B cell (primary cell): ENCODE measurements around the gene GRN. TPM values are rescaled to one million over a fixed set of nuclear protein-coding genes. Genes with fewer than 3 reads are reported as not detected.

Source experiments
- ATAC-seq: fragments of 200-7000 bp; cut with Tn5 transposase; one replicate; pipeline ENCODE4 v1.10.0; 2021; ENCODE audit warnings: low read depth, mild to moderate bottlenecking, moderate number of reproducible peaks, moderate library complexity
- CTCF ChIA-PET: fragments of 350-600 bp; sonication (Branson Sonifier 250); formaldehyde crosslinking; loops from one replicate; lab custom pipeline; 2021; ENCODE audit warnings: antibody characterized with exemption, inconsistent platforms; lab: Charles Lee
- POLR2A ChIA-PET: fragments of 350-600 bp; sonication (Branson Sonifier 250); formaldehyde crosslinking; loops from one replicate; lab custom pipeline; 2021; ENCODE audit warnings: antibody characterized with exemption; lab: Charles Lee
- DNase-seq: peaks from one replicate; pipeline ENCODE4 v3.0.0; 2013
- H2AFZ ChIP-seq: 2 replicates; pipeline ENCODE4 v1.6.1; 2012; ENCODE audit warnings: mild to moderate bottlenecking, low read depth, low read length; ENCODE audit not compliant: insufficient read depth, poor library complexity, severe bottlenecking
- H3K27ac ChIP-seq, 2 donors: 1 replicate in 1 of 2; 2 replicates in 1 of 2; pipeline ENCODE4 v1.5.1; 2012 to 2013; ENCODE audit warnings: low read length in 2 of 2, mild to moderate bottlenecking in 2 of 2, moderate library complexity in 1 of 2
- H3K27me3 ChIP-seq, 4 experiments: fragments of 200-600 bp in 1 of 4; sonication (generic) in 1 of 4; replicated peaks in 1 of 4; 1 replicate in 2 of 4; 2 replicates in 2 of 4; pipeline versions ENCODE4 v1.6.1 to v1.7.0; 2013 to 2016; ENCODE audit warnings: low read length in 3 of 4, mild to moderate bottlenecking in 2 of 4, mixed read lengths in 1 of 4, moderate library complexity in 1 of 4; ENCODE audit not compliant: insufficient read depth in 4 of 4, control insufficient read depth in 3 of 4; ENCODE audit errors: control extremely low read depth in 1 of 4
- H3K36me3 ChIP-seq, 2 experiments: replicated peaks in 1 of 2; 1 replicate in 1 of 2; 2 replicates in 1 of 2; pipeline versions ENCODE4 v1.6.1 to v1.7.1; 2013; ENCODE audit warnings: low read length in 1 of 2; ENCODE audit not compliant: insufficient read depth in 2 of 2, control insufficient read depth in 1 of 2; ENCODE audit errors: control extremely low read depth in 1 of 2, extremely low read depth in 1 of 2
- H3K4me1 ChIP-seq, 2 donors: fragments of 200-600 bp in 1 of 2; sonication (generic) in 1 of 2; 1 replicate in 1 of 2; 2 replicates in 1 of 2; pipeline versions ENCODE4 v1.5.1 to v1.6.1; 2013 to 2017; ENCODE audit warnings: low read length in 2 of 2; ENCODE audit not compliant: control insufficient read depth in 2 of 2, insufficient read depth in 2 of 2
- H3K4me2 ChIP-seq: replicated peaks from 2 replicates; pipeline ENCODE3; 2012; ENCODE audit warnings: mild to moderate bottlenecking, low read depth, low read length; ENCODE audit not compliant: poor library complexity, severe bottlenecking
- H3K4me3 ChIP-seq, 5 experiments: fragments of 200-600 bp in 1 of 5; sonication (generic) in 1 of 5; 1 replicate in 3 of 5; 2 replicates in 2 of 5; pipeline versions ENCODE4 v1.5.1 to v1.7.0; 2011 to 2016; ENCODE audit warnings: low read length in 4 of 5, mild to moderate bottlenecking in 4 of 5, low read depth in 2 of 5, control low read depth in 1 of 5, moderate library complexity in 1 of 5; ENCODE audit not compliant: insufficient read depth in 1 of 5; ENCODE audit errors: control extremely low read depth in 1 of 5, extremely low read depth in 1 of 5
- H3K79me2 ChIP-seq: fragments of 200-600 bp; sonication (generic); one replicate; pipeline ENCODE4 v1.6.0; 2016; ENCODE audit warnings: low read length; ENCODE audit not compliant: control insufficient read depth, insufficient read depth
- H3K9ac ChIP-seq: fragments of 200-600 bp; sonication (generic); 2 replicates; pipeline ENCODE4 v1.6.1; 2017; ENCODE audit warnings: mild to moderate bottlenecking, low read length, moderate library complexity
- H3K9me3 ChIP-seq, 3 donors: one replicate each; pipeline versions ENCODE4 v1.6.1 to v1.7.1; 2013; ENCODE audit warnings: low read length in 2 of 3; ENCODE audit not compliant: control insufficient read depth in 2 of 3, insufficient read depth in 1 of 3; ENCODE audit errors: control extremely low read depth in 1 of 3
- H4K20me1 ChIP-seq: 2 replicates; pipeline ENCODE4 v1.6.0; 2012; ENCODE audit warnings: mild to moderate bottlenecking, low read length; ENCODE audit not compliant: insufficient read depth, control insufficient read depth, poor library complexity, severe bottlenecking
- H3K27ac Mint-ChIP-seq: one replicate; pipeline ENCODE4 v1.8.0; 2021; ENCODE audit warnings: mixed read lengths
- H3K27me3 Mint-ChIP-seq: one replicate; pipeline ENCODE4 v1.8.0; 2021; ENCODE audit warnings: mixed read lengths
- H3K4me1 Mint-ChIP-seq: one replicate; pipeline ENCODE4 v1.8.0; 2021; ENCODE audit warnings: mixed read lengths
- H3K4me3 Mint-ChIP-seq: one replicate; pipeline ENCODE4 v1.8.0; 2021; ENCODE audit warnings: mixed read lengths
- H3K9me3 Mint-ChIP-seq: one replicate; pipeline ENCODE4 v1.8.0; 2022; ENCODE audit warnings: mixed read lengths; ENCODE audit not compliant: insufficient read depth
- CTCF ChIP-seq: fragments of 200-600 bp; IDR thresholded peaks from one replicate; pipeline ENCODE4 v1.8.0; 2022; ENCODE audit warnings: antibody characterized with exemption, mild to moderate bottlenecking
- EZH2 ChIP-seq: IDR thresholded peaks from 2 replicates; pipeline ENCODE4 v1.6.1; 2012; ENCODE audit warnings: borderline replicate concordance, low read depth, mild to moderate bottlenecking, moderate library complexity, low read length; ENCODE audit not compliant: insufficient read depth, poor library complexity, severe bottlenecking
- WGBS: methylation state at CpG from one replicate; pipeline ENCODE4 v1.1.5; 2013; ENCODE audit warnings: missing lambda C conversion rate; ENCODE audit not compliant: insufficient coverage; 5-methylcytosine and 5-hydroxymethylcytosine counted together
- intact Hi-C: fragments of 100-400 bp; cut with micrococcal nuclease; formaldehyde crosslinking; loops from one replicate; pipeline ENCODE4 v1.10.0; 2022
- polyA plus RNA-seq: library from polyadenylated mRNA; depleted of rRNA; stranded (reverse); fragments of >200 nt; gene quantifications from 2 replicates; pipeline ENCODE4 v1.2.3, GENCODE V29; 2012
- total RNA-seq, 2 donors: library from RNA; stranded (reverse); fragments of 120-200 nt in 1 of 2; gene quantifications; 1 replicate in 1 of 2; 2 replicates in 1 of 2; pipeline versions ENCODE4 v1.2.3 to v1.2.4, GENCODE V29; 2013 to 2022

The GRN gene
- total and polyA plus RNA-seq, 2 donors (not counting 1 experiment from before 2014, with no cell fraction given) = 187 to 226 TPM

- ChIA-PET POLR2A (interaction anchor here (0.5 to 0.6 kb wide), 3 partner anchors 87 to 1966 kb away, joined by 4 read pairs; no protein-coding TSS in a partner anchor), CTCF (no interaction called here)
- H3K27me3 ChIP-seq = peaks cover 0 to 50% (median 16%) of the 10 kb centered on the region in 4 experiments
- H3K4me3 Mint-ChIP-seq = peak within 1 kb of the TSS; percentile 44
- TF ChIP-seq EZH2 (no peak), CTCF (no peak)
- peaks cover 46% of the 10 kb centered on the region for H3K27me3 Mint-ChIP-seq
- peaks cover 19% of the 10 kb centered on the region for H3K4me1 Mint-ChIP-seq
- no peaks in the 10 kb centered on the region for H4K20me1 ChIP-seq
- peak within 1 kb of the TSS; percentile 26 for H3K9ac ChIP-seq
- H3K27ac ChIP-seq = no peak within 1 kb of the TSS
- peak within 1 kb of the TSS; percentile 78 for H3K4me2 ChIP-seq
- no peak within 1 kb of the TSS for H2AFZ ChIP-seq
- intact Hi-C loops = loop anchor here (1.0 kb wide), 1 partner anchor 16 kb away; the partner anchor contains the start of gene SLC25A39
- H3K4me3 ChIP-seq = peak within 1 kb of the TSS in 3 of 5 experiments; percentile 20 to 38 (median 38)
- peak; percentile 88 for DNase-seq
- peaks cover 18 to 20% of the 10 kb centered on the region in 2 donors for H3K4me1 ChIP-seq
- no peaks in the 10 kb centered on the region for H3K36me3 ChIP-seq
- no peaks in the 10 kb centered on the region for H3K9me3 Mint-ChIP-seq
- ATAC-seq = peak; percentile 92
- no peak within 1 kb of the TSS for H3K27ac Mint-ChIP-seq
- 3% methylated on average over 30 of the region's 39 CpGs for WGBS
- H3K9me3 ChIP-seq = peaks cover 0 to 15% (median 0%) of the 10 kb centered on the region in 3 donors
- no peaks in the 10 kb centered on the region for H3K79me2 ChIP-seq
Measured at GRCh38 chr17:44308320-44308818, 36.7 kb upstream of the GRN start, which contains the start of gene RUNDC3A. Gene RUNDC3A (plus strand): TSS chr17:44308601. CDS start chr17:44308833, 232 bp downstream.

GRCh38 chr17:44308865-44309264 is 36.2 kb upstream of the GRN start:
- Mint-ChIP-seq H3K9me3 (no peaks in the 10 kb centered on the region), H3K4me1 (peaks cover 19% of the 10 kb centered on the region), H3K27me3 (peaks cover 46% of the 10 kb centered on the region), H3K4me3 (peak overlapping the region; percentile 44), H3K27ac (no peak overlapping the region)
- Histone ChIP-seq H3K27ac (no peak overlapping the region), H3K4me1 (peaks cover 18 to 20% of the 10 kb centered on the region in 2 donors), H3K27me3 (peaks cover 0 to 51% (median 16%) of the 10 kb centered on the region in 4 experiments), H2AFZ (no peak overlapping the region), H3K4me3 (peak overlapping the region in 3 of 5 experiments; percentile 17 to 38 (median 20)), H3K4me2 (peak overlapping the region; percentile 78), H3K9me3 (peaks cover 0 to 15% (median 0%) of the 10 kb centered on the region in 3 donors), H3K9ac (peak overlapping the region; percentile 26), H3K79me2 (no peaks in the 10 kb centered on the region), H4K20me1 (no peaks in the 10 kb centered on the region), H3K36me3 (no peaks in the 10 kb centered on the region)
- DNase-seq = peak; percentile 28
- TF ChIP-seq EZH2 (no peak), CTCF (no peak)
- no peak for ATAC-seq
- intact Hi-C loops = loop anchor here (1.0 kb wide), 1 partner anchor 15 kb away; the partner anchor contains the start of gene SLC25A39
- WGBS = 2% methylated on average over 11 of the region's 15 CpGs
- ChIA-PET POLR2A (interaction anchor here (0.5 to 0.6 kb wide), 3 partner anchors 21 to 1966 kb away, joined by 4 to 5 read pairs (median 4); no protein-coding TSS in a partner anchor), CTCF (no interaction called here)
